GM21423 (cell line): ENCODE measurements around the gene RETREG1.
"Not testable (repeated sequence)": the region's sequence is repeated elsewhere in the genome, so short reads cannot be mapped to it uniquely, and the experiment has no call there.

ENCODE experiments used
- ATAC-seq: cut with Tn5 transposase; IDR thresholded peaks from one replicate; pipeline ENCODE4 v1.9.1; 2021; ENCODE audit warnings: mild to moderate bottlenecking, moderate library complexity; ENCODE audit not compliant: unreplicated experiment

Gene RETREG1

DNA sequence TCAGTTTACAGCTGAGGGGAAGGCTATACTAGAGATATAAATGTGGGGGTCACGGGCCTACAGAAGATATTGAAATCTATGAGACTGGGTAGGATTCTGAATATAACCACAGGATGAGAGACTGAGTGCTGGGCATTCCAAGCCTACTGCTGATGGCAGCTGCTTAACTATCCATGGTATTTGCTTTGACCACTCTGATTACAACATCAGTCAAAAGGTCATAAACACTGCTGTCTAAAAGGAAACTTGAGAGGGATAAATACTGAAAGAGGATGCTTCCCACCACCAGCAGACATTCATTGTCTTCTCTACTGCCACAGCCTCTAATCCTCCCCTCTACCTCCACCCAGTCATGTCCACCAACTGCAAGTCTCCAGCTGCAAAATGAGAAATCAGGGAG lies 155.0 kb downstream of the RETREG1 start:
- no peak for ATAC-seq

DNA sequence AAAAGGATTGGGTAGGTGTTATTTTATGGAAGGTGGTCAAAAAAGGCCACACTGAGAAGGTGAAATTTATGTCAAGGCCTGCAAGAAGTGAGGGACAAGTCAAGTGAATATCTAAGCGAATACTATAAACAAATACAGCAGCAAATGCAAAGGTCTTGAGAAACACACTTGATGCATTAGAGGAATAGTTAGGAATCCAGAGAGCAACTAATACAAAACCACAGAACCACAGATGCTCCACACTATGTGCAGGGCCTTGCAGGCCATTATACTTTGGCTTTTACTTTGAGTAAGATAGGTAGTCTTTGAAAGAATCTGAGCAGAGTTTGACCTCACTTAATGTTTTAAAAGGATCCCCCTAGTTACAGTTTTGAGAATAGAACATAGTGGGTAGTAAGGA lies 155.8 kb downstream of the RETREG1 start:
- ATAC-seq: no peak

DNA sequence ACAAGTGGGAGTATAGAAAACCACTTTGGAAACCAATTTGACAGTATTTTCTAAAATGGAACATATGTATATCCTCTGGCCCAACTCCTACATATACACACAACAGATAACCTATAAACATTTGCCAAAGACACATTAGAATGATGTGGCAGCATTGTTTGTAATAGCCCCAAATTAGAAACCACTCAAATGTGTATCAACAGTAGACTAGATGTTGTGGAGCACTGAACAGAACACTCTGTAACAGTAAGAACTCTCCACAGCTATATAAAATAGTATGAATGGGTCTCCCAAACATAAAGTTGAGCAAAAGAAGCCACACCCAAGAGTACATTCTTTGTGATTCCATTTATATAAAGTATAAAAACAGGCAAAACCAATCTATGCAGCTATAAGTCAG lies 157.3 kb downstream of the RETREG1 start:
- ATAC-seq: no peak

DNA sequence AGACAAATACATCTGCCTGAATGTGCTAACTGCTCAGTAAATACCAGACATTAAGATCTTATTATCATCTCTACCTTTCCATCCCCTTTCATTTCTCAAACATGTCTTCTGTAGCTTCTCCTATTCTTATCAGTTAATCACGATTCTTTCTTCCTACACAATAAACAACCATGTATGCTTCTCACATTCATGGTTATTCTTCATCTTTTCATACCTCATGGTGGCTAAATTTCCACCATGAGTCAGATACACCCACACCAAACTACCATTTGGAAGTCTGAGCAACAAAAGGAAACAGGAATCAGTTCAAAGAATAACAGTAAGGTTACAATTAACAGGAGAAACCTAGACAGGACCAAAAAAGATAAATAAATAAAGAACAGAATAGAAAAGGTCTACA lies 158.9 kb downstream of the RETREG1 start:
- ATAC-seq: no peak

DNA sequence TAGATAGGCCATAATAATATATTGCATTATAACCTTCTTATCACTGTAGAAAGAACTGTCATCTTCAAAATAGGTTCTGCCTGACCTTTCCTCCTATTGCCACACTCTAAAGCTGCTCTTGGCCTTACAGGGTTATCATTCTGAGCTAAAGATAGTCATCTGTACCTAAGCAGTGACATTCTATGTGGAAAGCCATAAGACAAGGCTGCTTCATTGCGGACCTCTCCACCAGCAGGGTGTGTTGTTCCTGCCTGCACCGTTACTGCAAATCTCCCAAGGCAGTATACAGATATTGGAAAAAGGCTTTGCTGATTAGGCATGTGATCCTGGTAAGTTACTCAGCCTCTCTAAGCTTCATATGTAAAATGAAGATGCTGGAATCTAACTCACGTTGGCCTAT lies 159.3 kb downstream of the RETREG1 start:
- no peak for ATAC-seq

DNA sequence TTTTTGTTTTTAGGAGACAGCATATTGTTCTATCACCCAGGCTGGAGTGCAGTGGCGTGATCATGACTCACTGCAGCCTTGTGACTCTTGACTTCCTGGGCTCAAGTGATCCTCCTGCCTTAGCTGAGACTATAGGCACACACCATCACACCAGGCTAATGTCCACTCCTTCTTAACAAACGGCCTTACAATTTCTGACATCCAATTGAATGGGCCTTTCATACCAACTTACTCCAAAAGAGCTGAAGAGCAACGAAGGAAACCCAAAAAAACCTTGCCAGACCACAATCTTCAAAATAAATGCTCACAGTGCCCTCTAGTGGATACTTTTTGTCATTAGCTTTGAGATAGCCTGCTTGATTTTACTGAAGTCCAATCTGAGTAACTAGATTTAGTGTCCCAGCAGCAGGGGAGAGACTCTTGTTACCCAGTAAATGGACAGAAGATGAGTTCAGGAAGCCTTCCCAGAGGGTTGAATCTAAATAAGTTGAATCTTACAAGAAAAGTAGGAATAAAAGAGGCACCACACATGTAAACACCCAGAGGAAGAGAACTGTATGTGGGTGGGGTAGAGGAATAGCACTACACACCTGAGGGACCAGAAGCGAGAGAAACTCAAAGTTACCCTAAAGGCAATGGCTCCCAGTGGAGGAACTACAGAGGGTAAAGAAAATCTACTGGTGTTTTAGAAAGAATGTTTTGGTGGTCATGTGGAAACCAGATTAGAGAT lies 160.5 kb downstream of the RETREG1 start:
- ATAC-seq: peak; percentile 66

DNA sequence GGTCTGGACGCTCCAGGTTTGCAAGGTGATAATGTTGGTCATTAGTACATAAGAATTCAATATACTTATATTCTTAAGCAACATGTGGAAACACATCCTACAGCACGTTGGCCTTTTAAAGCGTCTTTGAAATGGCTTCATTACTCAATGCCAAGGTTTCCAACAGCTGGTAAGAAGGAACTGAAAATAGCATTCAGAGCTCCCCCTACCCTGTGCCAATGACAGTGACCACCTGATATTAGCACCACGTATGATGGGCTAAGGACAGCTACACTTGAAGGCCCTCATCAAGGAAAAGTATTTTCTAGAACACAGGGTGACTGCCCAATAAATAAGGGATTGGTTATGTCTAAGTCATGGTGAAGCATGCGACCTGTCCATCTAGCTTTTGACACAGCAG lies 161.1 kb downstream of the RETREG1 start:
- ATAC-seq: peak; percentile 12

DNA sequence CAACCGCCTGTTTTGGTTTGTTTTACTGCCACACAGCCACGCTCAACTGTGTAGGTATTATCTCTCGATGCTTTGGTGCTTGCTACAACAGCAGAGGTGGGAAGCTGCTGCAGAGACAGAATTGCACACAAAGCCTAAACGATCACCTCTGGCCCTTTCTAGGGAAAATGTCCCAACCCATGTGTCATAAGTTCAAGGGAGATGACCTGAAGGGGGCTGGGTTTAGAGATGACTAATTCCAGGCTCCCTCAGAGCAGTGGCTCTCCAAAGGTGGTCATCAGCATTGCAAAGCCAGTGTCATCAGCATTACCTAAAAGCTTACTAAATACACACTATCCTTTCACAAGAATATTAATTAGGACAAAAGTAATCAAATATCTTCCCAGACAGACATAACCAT lies 162.1 kb downstream of the RETREG1 start:
- no peak for ATAC-seq

DNA sequence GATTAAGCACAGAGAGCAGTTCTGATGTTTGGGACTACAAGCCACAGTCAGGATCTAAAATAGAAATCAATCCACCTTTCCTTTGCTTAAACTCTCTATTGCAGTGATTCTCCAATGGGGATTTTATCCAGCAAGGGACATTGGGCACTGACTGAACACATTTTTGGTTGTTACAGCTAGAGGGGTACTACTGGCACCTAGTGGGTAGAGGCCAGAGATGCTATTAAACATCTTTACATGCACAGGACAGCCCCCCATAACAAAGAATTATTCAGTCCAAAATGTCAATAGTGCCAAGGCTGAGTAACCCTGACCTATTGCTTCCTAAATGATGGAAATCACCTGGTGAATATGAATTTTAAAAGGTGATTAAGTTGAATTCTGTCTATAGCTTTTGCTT lies 163.2 kb downstream of the RETREG1 start:
- no peak for ATAC-seq

DNA sequence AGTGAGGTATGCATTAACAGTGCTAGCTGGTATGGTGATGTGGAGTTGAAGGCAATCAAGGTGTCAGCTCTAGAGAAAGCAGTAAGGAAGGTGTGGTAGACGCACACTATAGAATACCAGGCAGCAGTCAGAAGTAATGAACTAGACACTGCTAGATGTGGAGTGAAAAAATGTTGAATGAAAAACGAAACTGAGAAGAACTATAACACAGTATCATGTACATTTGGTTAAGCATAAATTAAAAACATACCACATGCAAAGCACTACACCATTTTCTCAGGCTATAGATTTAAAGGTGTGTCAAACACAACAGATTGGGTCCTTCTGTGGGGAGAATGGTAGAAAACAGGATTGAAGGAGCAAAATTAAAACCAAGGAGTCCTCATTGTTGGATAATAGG lies 166.6 kb downstream of the RETREG1 start:
- no peak for ATAC-seq

DNA sequence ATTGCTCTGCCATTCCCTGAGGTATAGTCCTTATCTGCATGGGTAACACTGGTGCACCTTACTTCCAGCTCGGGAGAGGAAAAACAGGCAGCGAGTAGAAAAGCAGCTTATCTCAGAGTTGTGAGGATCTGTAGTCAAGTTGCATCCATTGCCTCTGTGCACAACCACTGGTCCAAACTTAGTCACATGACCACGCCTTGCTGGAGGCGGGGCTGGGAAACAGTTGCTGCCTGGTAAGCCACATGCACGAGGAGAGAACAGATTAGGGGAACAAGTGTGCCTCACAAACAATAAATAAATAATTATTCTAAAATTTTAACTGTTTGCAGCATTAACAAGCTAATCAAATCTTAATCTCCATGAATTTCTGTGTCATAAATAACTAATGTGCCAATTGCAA lies 169.8 kb downstream of the RETREG1 start:
- ATAC-seq: no peak

DNA sequence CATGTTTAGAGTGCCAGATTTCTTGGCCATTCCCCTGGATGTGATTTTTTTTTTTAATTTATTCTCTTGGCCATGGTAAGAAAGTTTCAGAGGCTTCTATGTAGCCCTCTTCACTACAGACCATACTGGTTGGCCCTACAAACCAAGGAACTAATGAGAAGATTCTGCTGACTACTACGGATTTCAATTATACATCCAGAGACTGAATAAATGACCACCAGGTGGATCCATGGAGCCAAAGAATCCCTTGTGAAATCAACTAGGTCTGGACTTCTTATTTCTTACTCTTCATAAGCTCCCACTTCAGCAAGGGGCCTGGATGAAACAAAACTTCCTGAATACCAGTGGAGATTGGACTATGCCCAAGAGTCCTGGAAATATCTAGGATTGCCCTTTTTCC lies 178.8 kb downstream of the RETREG1 start:
- ATAC-seq: no peak

DNA sequence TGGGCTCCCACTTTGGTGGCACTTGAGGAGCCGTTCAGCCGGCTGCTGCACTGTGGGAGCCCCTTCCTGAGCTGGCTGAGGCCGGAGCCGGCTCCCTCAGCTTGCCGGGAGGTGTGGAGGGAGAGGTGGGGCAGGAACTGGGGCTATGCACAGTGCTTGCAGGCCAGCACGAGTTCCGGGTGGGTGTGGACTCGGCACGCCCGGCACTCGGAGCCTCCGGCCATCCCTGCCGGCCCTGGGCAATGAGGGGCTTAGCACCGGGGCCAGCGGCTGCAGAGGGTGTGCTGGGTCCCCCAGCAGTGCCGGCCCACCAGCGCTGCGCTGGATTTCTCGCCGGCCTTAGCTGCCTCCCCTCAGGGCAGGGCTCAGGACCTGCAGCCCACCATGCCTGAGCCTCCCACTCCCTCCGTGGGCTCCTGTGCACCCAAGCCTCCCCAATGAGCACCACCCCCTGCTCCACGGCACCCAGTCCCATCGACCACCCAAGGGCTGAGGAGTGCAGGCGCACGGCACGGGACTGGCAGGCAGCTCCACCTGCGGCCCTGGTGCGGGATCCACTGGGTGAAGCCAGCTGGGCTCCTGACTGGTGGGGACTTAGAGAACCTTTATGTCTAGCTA lies 180.6 kb downstream of the RETREG1 start:
- not testable (repeated sequence) for ATAC-seq

DNA sequence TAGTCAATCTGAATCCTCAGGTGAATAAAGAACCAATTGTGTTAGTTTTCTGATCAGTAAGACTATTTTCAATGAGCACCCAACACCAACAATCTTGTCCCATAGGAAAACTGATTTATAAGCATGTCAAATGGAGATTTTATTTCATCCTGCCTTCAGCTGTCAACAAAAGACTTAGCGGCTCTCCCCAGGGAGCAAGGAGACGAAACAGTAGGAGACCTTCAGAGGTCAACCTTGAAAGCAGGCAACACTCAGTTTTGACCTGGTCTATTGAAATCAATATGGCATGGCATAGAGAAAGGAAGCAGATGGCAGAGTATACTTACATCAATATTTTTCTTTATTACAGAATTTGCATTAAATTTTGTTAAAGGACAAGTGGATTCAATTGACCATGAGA lies 185.3 kb downstream of the RETREG1 start:
- no peak for ATAC-seq

DNA sequence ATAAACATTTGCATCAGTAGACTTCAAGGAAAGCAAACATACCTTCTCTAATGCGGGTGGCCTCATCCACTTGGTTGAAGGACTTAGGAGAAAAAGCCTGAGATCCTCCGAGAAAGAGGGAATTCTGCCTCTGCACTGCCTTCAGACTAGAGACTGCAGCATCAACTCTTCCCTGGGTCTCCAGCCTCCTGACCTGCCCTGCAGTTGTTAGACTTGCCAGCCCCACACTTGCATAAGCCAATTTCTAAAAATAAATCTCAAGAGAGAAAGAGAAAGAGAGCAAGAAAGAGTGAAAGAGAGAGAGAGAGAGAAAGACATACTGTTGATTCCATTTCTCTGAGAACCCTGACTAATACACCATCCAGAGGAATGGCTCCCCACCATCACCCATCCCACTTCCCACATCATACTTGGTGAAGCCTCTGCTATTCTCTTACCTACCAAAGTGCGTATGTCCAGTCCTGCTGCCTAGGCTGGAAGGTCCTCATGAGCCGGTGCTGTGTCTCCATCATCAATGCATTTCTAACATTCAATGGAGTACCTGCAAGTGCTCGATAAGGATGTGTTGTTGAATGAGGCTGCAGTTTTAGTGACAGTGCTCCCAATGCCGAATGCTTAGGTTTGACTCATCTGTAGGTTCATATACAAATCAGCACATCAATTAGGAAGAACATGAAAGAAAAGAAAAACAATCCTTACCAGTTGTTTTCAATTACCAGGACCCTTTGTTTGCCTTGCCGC lies 186.3 kb downstream of the RETREG1 start:
- no peak for ATAC-seq

DNA sequence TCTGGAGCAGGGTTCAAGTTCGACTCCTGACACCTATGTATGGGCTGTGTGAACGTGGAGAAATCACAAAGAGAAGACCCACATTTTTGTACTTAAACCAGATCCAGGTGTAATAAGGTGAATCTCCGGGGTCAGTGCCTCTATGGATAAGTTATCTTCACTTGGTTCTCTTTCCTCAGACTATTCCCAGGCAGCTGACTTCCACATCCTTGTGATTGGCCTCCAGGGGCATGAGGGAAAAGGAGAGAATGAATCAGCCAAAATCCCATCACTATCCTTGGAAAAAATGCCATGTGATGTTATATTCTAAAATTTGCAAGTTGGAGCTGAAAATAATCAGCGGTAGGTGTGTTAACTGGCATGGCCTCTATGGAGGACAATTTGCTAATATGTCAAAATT lies 188.4 kb downstream of the RETREG1 start:
- ATAC-seq: no peak

DNA sequence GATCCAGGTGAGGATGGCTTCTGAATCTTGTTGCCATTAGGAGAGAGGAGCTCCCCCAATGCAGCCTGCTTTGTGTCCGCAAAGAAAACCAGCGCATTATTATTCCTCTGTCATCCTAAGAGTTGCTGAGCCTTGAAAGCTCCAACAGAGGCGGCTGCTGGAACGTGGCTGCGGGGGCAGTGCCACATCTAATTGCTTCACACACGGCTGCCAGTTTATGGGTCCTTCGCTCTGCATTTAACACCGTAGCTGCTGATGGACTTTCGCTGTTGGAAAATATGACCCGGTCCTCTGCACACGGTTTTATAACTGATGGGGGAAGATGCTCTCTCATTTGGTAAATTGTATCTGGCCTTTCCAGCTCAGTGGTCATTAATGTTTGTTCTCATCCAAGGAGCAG lies 189.2 kb downstream of the RETREG1 start:
- no peak for ATAC-seq
